EH (cell line): Measurements from ENCODE around the gene DAD1.
"Not testable (repeated sequence)": the region's sequence is repeated elsewhere in the genome, so short reads cannot be mapped to it uniquely, and the experiment has no call there.

Experiments used
- DNase-seq: peaks from one replicate; pipeline ENCODE4 v3.0.0-alpha.2; 2015; ENCODE audit warnings: low read depth

The DAD1 gene

GRCh38 chr14:22598896-22599244 is 9.8 kb upstream of the DAD1 start:
- peak; percentile 66 for DNase-seq

- peak; percentile 70 for DNase-seq
These were observed 9.3 kb upstream of the DAD1 start, which contains the start of gene ABHD4 for GRCh38 chr14:22598099-22598895. TSS of gene ABHD4 (plus strand) at chr14:22598300. CDS start at chr14:22598307, 7 bp downstream.

GRCh38 chr14:22597771-22598098 is 8.7 kb upstream of the DAD1 start:
- peak; percentile 21 for DNase-seq

- no peak for DNase-seq
These were observed 8.2 kb upstream of the DAD1 start for GRCh38 chr14:22597265-22597664.

- DNase-seq: no peak
These were observed 7.4 kb upstream of the DAD1 start for GRCh38 chr14:22596354-22596879.

- DNase-seq: peak; percentile 41
These were observed 5.2 kb upstream of the DAD1 start for GRCh38 chr14:22594156-22594716.

GRCh38 chr14:22593601-22594000 is 4.6 kb upstream of the DAD1 start:
- DNase-seq: no peak

- DNase-seq: no peak
These were observed 4.2 kb upstream of the DAD1 start for GRCh38 chr14:22593189-22593588.

GRCh38 chr14:22588526-22589095 is 413 bp downstream of the DAD1 start:
- DNase-seq: no peak

- DNase-seq: not testable (repeated sequence)
These were observed 1.2 kb downstream of the DAD1 start for GRCh38 chr14:22587677-22588422.

- DNase-seq: no peak
These were observed 1.8 kb downstream of the DAD1 start for GRCh38 chr14:22587247-22587646.

GRCh38 chr14:22583994-22584393 is 5.0 kb downstream of the DAD1 start:
- no peak for DNase-seq

- DNase-seq: no peak
These were observed 8.4 kb downstream of the DAD1 start for GRCh38 chr14:22580625-22581024.

GRCh38 chr14:22579881-22580280 is 9.1 kb downstream of the DAD1 start:
- no peak for DNase-seq

- no peak for DNase-seq
These were observed 9.8 kb downstream of the DAD1 start for GRCh38 chr14:22579236-22579635.

GRCh38 chr14:22577334-22577908 is 11.6 kb downstream of the DAD1 start:
- DNase-seq: no peak

- no peak for DNase-seq
These were observed 15.2 kb downstream of the DAD1 start for GRCh38 chr14:22573804-22574203.

GRCh38 chr14:22572562-22573058 is 16.4 kb downstream of the DAD1 start:
- peak; percentile 74 for DNase-seq

- DNase-seq: peak; percentile 78
These were observed 18.7 kb downstream of the DAD1 start for GRCh38 chr14:22570132-22570949.

GRCh38 chr14:22569737-22570131 is 19.3 kb downstream of the DAD1 start:
- DNase-seq: no peak

- DNase-seq: peak; percentile 37
These were observed 19.8 kb downstream of the DAD1 start for GRCh38 chr14:22569106-22569736.
